ENCODE results near the gene ATP10A. TPM values are rescaled to one million over a fixed set of nuclear protein-coding genes. Genes with fewer than 3 reads are reported as not detected.
A peak's percentile ranks its signal among the peaks of the same experiment; 100 is the strongest.

Gene ATP10A
- total RNA-seq, 4 donors from 2014 or later = 1.4 to 10.0 (median 3.6) TPM

DNA sequence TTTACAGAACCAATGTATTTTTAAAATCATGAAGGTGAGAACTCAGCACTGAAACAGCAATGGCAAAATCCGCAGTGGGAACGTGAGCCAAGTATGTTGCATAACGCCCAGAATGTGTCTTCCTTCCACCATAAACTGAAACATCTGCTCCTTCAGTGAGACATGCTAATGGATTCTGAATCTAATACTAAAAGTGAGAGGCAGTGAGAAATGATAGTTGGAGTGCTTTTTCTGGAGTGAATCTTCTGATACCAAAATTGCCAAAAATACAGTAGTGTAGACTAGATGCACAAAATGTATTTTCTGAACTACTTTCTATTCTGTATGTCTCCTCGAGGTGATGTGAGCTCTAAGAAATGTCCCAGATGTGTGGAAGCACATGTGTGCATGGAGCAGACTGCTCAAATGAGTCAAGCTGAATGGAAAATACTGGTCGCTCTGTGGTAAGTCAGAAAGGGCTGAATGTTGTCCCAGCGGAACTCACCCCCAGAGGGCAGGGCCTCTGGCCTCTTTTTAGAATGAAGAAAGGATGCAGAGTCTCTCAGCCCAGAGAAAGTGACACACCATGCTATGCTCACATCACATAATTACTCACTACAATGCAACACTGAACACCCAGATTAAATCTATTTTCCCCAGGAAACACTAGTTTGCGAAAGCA lies 73.0 kb downstream of the ATP10A start:
- intact Hi-C loops (cut with DNase I; ENCODE audit: low total_unique reads) (no loop called here), in situ Hi-C loops (cut with MboI; ENCODE audit: low pct_ligation_motif_present in 1 of 4, low pct_unique_long_range_greater_than_20kb in 1 of 4, low sequenced_read_pairs in 3 of 4) (no loop called here)
- H3K4me1 ChIP-seq = peaks cover 8 to 42% (median 11%) of the 10 kb centered on the region in 4 donors
- H3K27me3 ChIP-seq = no peaks in the 10 kb centered on the region
- no peaks in the 10 kb centered on the region for H3K36me3 ChIP-seq
- TF ChIP-seq EP300 (IDR thresholded peaks at IDR 0.05; ENCODE audit: low read depth) (no peak), POLR2A (IDR thresholded peaks at IDR 0.05) (no peak), POLR2AphosphoS5 (IDR thresholded peaks at IDR 0.05) (peak; percentile 22 to 74 (median 74))
- TF ChIP-seq, protein P1, sequence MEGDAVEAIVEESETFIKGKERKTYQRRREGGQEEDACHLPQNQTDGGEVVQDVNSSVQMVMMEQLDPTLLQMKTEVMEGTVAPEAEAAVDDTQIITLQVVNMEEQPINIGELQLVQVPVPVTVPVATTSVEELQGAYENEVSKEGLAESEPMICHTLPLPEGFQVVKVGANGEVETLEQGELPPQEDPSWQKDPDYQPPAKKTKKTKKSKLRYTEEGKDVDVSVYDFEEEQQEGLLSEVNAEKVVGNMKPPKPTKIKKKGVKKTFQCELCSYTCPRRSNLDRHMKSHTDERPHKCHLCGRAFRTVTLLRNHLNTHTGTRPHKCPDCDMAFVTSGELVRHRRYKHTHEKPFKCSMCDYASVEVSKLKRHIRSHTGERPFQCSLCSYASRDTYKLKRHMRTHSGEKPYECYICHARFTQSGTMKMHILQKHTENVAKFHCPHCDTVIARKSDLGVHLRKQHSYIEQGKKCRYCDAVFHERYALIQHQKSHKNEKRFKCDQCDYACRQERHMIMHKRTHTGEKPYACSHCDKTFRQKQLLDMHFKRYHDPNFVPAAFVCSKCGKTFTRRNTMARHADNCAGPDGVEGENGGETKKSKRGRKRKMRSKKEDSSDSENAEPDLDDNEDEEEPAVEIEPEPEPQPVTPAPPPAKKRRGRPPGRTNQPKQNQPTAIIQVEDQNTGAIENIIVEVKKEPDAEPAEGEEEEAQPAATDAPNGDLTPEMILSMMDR (IDR thresholded peaks at IDR 0.05) = no peak
- WGBS, 2 donors (ENCODE audit: low coverage in 1 of 2) = 42 to 52% methylated on average over 2 to 7 of the region's 7 CpGs
- DNase-seq = peak; percentile 42
- no peak overlapping the region for H3K4me3 ChIP-seq
- H3K9me3 ChIP-seq = no peaks in the 10 kb centered on the region
- H3K27ac ChIP-seq = peak overlapping the region; percentile 75 to 86 (median 84)

GRCh38 chr15:25789616-25789999 lies 73.5 kb downstream of the ATP10A start:
- Histone ChIP-seq H3K4me3 (no peak overlapping the region), H3K4me1 (peaks cover 8 to 45% (median 11%) of the 10 kb centered on the region in 4 donors), H3K27ac (peak overlapping the region; percentile 75 to 86 (median 84)), H3K9me3 (no peaks in the 10 kb centered on the region), H3K27me3 (no peaks in the 10 kb centered on the region), H3K36me3 (no peaks in the 10 kb centered on the region)
- intact Hi-C loops (cut with DNase I; ENCODE audit: low total_unique reads) = no loop called here
- TF ChIP-seq POLR2A (IDR thresholded peaks at IDR 0.05) (no peak), POLR2AphosphoS5 (IDR thresholded peaks at IDR 0.05) (no peak), EP300 (IDR thresholded peaks at IDR 0.05; ENCODE audit: low read depth) (no peak)
- TF ChIP-seq, protein P1 (IDR thresholded peaks at IDR 0.05) = no peak
- no peak for DNase-seq
- 72 to 83% methylated on average over 3 to 5 of the region's 5 CpGs for WGBS, 2 donors (ENCODE audit: low coverage in 1 of 2)
- in situ Hi-C loops (cut with MboI; ENCODE audit: low pct_ligation_motif_present in 1 of 4, low pct_unique_long_range_greater_than_20kb in 1 of 4, low sequenced_read_pairs in 3 of 4) = no loop called here

DNA sequence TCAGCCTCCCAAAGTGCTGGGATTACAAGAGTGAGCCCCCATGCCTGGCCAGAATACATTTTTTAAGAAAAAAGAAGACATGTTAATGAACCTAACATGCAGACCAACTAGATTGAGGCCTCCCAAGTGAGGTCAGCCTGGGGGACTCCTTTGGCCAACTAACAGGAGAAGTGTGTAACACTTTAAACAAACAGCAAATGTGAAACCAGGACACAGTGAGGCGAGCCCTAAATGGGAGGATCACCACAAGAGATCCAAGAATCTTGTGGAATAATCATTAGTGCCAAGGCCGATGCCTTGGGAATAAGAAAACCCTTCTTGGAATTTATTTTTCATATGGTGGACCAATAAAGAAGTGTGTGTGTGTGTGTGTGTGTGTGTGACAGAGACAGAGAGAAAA lies 73.9 kb downstream of the ATP10A start:
- Histone ChIP-seq H3K4me1 (peaks cover 8 to 49% (median 12%) of the 10 kb centered on the region in 4 donors), H3K9me3 (no peaks in the 10 kb centered on the region), H3K36me3 (no peaks in the 10 kb centered on the region), H3K27ac (peak overlapping the region; percentile 75 to 86 (median 84)), H3K27me3 (no peaks in the 10 kb centered on the region), H3K4me3 (no peak overlapping the region)
- no peak for DNase-seq
- intact Hi-C loops (cut with DNase I; ENCODE audit: low total_unique reads) = no loop called here
- no peak for TF ChIP-seq POLR2AphosphoS5 (IDR thresholded peaks at IDR 0.05)
- no peak for TF ChIP-seq POLR2A (IDR thresholded peaks at IDR 0.05)
- in situ Hi-C loops (cut with MboI; ENCODE audit: low pct_ligation_motif_present in 1 of 4, low pct_unique_long_range_greater_than_20kb in 1 of 4, low sequenced_read_pairs in 3 of 4) = no loop called here
- 48 to 51% methylated on average over 2 of the region's 2 CpGs for WGBS, 2 donors (ENCODE audit: low coverage in 1 of 2)

DNA sequence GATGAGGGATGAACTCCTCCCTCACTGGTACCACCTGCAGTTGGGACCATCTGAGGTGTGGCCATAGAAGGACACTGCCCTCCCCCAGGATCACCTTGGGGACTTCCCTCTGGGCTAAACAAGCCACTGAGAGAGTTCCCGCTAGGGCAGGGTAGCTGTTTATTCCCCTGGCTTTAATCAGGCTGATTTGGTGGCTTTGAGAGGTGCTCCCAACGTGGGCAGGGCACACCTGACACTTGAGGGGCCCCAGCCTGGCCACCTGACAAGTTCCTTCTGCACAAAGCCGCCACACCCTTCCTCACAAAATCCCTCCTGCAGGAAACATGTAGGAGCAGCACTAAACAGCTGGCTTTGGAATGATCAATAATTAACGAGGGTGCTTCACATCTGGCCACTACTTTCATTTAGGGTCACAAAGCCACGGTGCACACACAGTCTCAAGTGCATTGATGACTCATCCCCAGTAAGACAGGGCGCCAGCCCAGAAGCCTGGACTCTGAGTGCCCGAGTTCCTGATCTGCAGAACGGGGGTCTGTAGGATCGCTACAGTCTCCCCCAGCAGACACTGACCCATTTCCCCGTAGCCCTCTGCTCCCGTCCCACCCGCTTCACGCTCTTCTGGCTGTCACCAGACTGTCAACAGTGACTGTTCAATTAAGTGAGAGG lies 75.1 kb downstream of the ATP10A start:
- no peaks in the 10 kb centered on the region for H3K9me3 ChIP-seq
- in situ Hi-C loops (cut with MboI; ENCODE audit: low pct_ligation_motif_present in 1 of 4, low pct_unique_long_range_greater_than_20kb in 1 of 4, low sequenced_read_pairs in 3 of 4) = no loop called here
- H3K27ac ChIP-seq = peak overlapping the region; percentile 75 to 86 (median 84)
- peaks cover 8 to 55% (median 15%) of the 10 kb centered on the region in 4 donors for H3K4me1 ChIP-seq
- DNase-seq = peak; percentile 21
- no peak overlapping the region for H3K4me3 ChIP-seq
- 23 to 100% methylated on average over 2 to 12 of the region's 13 CpGs for WGBS, 2 donors (ENCODE audit: low coverage in 1 of 2)
- intact Hi-C loops (cut with DNase I; ENCODE audit: low total_unique reads) = no loop called here
- H3K36me3 ChIP-seq = no peaks in the 10 kb centered on the region
- no peaks in the 10 kb centered on the region for H3K27me3 ChIP-seq
- TF ChIP-seq, protein P1 (IDR thresholded peaks at IDR 0.05) = no peak
- TF ChIP-seq POLR2AphosphoS5 (IDR thresholded peaks at IDR 0.05) = peak in 1 of 3 donors; percentile 13
